ENCODE results near the gene CCNI2.

Gene CCNI2

DNA sequence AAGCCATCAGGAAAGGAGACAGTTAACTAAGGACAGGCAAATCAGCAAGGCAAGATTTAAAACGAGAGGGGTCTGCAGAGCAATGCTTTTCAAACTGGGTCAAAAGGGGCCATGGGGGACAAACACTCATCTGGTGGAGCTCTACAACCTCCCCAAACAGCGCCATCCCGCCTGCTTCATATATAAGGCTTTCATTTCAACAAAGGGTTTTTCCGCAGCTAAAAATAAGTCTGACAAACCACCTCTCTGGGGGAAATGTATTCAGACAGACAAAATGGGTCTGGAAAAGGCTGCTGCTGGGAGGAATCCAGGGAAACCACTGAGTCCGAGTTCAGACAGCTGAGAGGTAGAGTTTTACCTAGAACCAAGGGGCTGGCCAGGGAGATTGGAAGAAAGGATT is 38.1 kb downstream of the CCNI2 start:
- peak; percentile 28 for DNase-seq

DNA sequence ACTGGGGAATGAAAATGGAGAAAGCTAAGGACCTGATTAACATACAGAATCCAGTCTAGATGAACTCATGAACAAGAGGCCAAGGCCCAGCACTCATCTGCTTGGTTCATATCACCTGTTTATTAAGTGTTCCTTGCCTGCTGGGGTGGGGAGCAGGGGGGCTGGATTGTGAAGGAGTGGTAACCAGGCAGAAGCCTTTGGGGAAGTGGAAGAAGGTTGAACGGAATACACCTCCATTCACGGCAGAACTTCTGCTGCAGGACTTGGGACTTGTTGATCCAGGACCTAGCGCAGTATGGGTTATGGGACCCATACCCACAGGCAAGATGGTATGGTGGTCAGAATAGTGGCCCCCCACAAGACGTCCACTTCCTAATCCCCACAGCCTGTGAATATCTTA is 38.6 kb downstream of the CCNI2 start:
- peak; percentile 18 for DNase-seq

DNA sequence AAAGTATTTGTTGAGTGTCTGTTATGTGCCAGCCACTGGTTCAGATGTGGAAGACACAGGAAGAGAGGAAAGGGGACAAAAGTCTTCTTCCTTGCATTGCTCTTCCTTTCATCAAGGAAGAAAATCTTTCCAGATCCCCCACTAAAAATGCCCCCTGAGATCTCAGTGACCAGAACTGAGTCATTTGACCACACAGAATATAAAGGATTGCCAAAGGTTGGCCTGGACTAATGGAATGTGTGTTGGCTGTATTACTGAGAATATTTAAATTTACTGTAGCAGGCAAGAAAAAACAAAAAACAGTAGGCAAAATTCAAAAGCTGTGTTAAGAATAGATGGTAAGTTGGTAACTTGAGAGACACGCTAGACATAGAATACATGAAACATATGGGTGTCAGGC is 39.9 kb downstream of the CCNI2 start:
- DNase-seq = no peak

DNA sequence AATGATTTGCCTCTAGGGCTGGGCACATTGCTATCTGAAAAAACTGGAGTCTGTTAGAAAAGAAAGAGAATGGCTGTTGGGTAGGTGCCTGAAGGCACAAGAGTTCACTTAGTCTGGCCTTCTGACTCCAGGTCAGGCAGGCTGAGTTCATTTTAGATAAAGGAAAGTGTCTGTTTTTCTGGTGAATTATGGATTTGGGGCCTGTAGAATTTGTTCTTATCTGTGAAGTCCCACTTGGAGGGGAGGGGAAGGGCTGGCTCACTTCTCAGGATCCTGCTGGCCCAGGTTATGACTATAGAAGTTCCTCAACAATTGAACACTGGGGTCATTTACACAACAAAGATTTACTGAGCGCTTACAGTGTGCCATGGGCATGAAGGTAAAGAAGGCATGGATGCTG is 41.3 kb downstream of the CCNI2 start:
- peak; percentile 77 for DNase-seq

DNA sequence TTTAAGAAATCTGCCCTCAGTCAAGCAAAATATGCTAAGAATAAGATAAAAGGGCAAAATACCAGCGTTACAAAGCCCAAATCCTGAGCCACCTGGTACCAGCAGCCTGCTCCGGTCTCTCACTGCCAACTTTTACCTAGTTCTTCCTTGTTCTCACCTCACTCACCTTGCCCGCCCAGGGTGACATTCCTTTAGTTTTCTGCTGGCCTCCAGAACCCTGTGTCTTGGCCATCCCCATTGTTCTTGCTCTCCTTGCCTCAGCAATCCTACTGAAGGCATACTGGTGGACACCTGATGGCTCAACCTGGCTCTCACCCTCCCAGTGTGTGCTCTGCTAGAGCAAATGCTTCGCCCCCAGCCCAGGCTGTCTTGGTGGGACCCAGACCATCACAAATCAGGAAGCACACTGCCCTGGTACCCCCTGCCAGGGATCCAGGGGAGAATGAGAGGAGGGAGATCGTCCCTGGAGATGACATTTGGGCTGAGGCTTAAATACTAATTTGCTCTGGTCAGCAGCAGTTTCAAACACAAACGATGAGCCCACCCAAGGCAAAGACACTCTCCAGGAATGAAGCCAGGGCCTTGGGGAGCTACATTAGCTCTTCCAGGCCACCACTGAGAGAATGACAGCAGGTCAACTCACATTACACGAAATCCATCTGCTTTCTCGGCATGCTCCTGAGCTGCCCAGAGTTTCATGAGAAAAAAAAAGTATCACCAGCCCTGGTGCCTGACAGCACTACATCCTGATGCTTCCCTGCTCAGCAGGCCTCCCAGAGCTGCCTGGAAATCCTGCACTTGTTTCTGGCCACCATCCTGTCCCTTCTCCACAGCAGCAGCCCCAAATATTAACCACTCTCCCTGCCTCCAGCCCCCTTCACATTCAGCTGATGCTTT is 42.0 kb downstream of the CCNI2 start:
- peak; percentile 54 for DNase-seq

DNA sequence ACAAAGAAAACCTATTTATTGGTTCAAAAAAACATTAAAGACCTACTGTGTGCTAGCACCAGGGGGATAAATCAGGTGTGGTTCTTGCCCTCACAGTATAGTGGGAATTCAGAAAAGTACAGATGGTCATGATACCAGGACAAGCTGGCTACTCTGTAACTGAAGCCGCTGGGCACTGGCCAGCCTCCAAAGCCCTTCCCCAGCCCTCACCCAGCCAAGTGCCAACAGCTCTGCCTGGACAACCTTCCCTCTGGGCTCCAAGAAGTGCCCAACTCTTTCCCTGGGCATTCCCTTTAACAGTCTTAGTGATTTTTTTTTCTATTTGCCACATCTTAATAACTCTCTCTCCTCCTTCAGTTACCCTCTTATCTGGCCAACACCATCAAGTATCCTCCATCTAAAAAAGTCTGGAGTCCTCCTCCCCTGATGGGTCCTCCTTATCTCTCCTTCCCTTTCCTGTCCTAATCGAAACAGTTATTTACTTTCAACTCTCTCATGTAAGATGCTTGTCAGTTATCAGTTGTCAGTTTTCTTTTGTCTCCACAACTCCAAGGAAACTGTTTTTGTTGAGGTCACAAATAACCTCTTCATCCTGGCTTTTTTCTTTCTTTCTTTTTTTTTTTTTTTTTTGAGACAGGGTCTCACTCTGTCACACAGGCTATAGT is 43.1 kb downstream of the CCNI2 start:
- peak; percentile 23 for DNase-seq

DNA sequence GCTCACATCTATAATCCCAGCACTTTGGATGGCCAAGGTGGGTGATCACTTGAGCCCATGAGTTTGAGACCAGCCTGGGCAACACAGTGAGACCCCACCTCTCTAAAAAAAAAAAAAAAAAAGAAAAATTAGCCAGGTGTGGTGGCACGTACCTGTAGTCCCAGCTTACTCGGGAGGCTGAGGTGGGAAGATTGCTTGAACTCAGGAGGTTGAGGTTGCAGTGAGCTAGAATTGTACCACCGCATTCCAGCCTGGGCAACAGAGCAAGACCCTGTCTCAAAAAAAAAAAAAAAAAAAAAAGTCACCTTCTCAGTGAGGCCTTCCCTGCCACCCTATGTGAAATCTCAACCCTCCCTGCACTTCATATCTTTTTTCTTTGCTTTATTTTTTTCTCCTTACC is 43.8 kb downstream of the CCNI2 start:
- DNase-seq = no peak

DNA sequence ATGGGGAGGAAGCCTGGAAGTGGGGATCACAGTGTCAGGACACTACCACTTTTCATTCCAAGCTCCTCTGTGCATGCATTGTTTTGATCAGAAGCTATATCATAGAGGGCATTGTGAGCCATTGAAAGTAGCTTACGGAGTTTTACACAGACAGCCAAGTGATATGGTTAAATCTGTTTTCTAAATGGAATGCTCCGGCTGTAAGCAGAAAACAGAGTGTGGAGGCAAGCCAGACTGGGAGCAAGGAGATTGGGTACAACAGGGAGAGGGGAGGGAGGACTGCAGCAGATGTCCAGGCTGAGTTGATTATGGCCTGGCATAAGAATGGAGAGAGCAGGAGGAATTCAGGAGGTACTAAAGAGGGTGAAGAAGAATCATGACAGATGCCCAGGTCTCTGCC is 50.4 kb downstream of the CCNI2 start:
- DNase-seq = peak; percentile 24

DNA sequence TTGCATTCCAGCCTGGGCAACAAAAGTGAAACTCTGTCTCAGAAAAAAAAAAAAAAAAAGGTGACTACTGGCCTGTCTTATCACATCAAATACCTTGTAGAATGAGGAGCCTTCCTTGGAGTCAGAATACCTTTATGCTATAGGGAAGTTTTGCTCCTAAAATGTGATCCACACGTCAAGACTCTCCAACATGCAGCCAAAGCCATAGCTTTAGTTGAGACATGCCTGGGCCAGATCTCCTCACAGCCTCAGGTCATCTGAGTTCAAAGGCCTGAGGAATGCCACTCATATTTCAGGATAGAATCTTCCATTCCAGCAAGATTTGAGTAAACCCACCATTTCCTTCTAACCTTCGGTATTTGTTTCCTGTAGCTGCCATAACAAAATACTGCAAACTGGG is 52.2 kb downstream of the CCNI2 start:
- DNase-seq = peak; percentile 64

DNA sequence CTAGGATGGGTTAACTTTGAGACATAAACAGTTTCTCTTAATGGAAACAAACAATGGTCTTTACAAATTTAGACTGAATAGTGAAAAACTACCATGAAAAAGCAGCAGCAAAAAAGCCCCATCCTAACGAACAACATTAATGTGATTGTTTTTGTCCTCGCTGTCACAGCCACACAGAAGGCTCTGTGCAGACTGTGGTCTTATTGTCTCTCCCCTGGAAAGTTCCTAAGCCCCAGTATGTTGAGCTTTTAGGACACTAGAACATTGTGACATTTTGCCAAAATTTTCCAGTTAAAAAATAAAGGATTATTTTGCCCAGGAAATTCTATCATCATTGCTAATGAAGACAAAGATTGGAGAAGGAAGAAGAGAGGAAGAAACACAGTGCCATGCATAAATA is 53.3 kb downstream of the CCNI2 start:
- DNase-seq = peak; percentile 19

DNA sequence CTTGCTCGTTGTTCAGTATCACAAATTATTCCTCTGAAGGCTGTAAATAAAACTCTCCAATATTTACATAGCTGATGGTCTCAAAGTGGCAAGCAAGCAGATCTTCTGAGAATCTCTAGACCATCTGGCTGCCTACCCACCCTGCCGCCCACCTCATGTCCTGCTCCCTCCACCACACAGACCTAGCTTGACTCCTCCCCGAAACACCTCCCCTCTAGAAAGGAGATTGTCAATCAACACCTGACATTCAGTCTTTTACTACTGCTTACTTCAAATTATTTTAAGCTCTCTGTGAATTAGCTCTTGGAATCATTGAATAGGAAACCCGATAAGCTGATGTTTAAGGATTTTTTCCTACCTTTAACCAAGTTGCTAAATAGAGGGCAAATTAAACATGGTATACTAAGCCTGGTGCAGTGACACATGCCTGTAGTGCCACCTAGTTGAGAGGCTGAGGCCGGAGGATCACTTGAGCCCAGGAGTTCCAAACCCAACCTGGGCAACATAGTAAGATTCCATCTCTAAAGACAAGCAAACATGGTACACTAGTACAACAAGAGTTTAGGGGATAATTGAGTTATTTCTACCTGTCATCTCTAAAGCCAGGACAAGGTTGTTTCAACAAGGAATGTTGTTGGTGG is 54.9 kb downstream of the CCNI2 start:
- DNase-seq = peak; percentile 37

DNA sequence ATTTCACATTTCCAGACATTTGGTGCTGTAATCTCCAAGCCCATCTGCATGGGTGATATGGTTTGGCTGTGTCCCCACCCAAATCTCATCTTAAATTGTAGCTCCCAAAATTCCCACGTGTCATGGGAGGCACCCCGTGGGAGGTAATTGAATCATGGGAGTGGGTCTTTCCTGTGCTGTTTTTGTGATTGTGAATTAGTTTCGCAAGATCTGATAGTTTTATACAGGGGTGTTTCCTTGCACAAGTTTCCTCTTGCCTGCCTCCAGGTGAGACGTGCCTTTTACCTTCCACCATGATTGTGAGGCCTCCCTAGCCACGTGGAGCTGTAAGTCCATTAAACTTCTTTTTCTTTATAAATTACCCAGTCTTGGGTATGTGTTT is 55.5 kb downstream of the CCNI2 start:
- DNase-seq = peak; percentile 17

All from islet precursor cell (in vitro differentiated cells).